ENCODE data around the gene KAT2B. TPM values are rescaled to one million over a fixed set of nuclear protein-coding genes. Genes with fewer than 3 reads are reported as not detected.

Gene KAT2B
- total and polyA plus RNA-seq, 2 of the 13 experiments (the other 11 are each of a cell fraction or from before 2014, with no cell fraction given), result 0.97 to 1.7 TPM

- WGBS (ENCODE audit: low lambda C conversion rate), result 73% methylated on average over 4 of the region's 4 CpGs
- in situ Hi-C loops (cut with HindIII; ENCODE audit: extremely low pct_ligation_motif_present, low pct_unique_long_range_greater_than_20kb), result no loop called here
- POLR2A ChIA-PET, result no interaction called here
- H3K9ac ChIP-seq (ENCODE audit: insufficient read depth, low read depth, low read length), result no peak overlapping the region
- FAIRE-seq (no peak), DNase-seq (ENCODE audit: low spot score) (no peak), ATAC-seq (no peak)
- H3K4me3 ChIP-seq (replicated peaks in 1 of 3; ENCODE audit: insufficient read depth in 1 of 3, low read depth in 2 of 3, low read length in 3 of 3), result no peak overlapping the region
- no peak overlapping the region for H2AFZ ChIP-seq (ENCODE audit: low read length)
- no peaks in the 10 kb centered on the region for H4K20me1 ChIP-seq (ENCODE audit: insufficient read depth, low read length)
- TF ChIP-seq SNRNP70 (IDR thresholded peaks at IDR 0.05; ENCODE audit: low read depth, low read length), result no peak
- TF ChIP-seq RBAK (CRISPR knock-in tag; IDR thresholded peaks at IDR 0.05), result no peak
- TF ChIP-seq, protein P1, sequence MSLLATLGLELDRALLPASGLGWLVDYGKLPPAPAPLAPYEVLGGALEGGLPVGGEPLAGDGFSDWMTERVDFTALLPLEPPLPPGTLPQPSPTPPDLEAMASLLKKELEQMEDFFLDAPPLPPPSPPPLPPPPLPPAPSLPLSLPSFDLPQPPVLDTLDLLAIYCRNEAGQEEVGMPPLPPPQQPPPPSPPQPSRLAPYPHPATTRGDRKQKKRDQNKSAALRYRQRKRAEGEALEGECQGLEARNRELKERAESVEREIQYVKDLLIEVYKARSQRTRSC (CRISPR knock-in tag; IDR thresholded peaks at IDR 0.05; ENCODE audit: low read depth), result no peak
- no peak for TF ChIP-seq ZNF570 (CRISPR knock-in tag; IDR thresholded peaks at IDR 0.05; ENCODE audit: borderline replicate concordance)
- no peaks in the 10 kb centered on the region for H3K27me3 ChIP-seq (ENCODE audit: control insufficient read depth in 1 of 2, insufficient read depth in 2 of 2, low read length in 2 of 2)
- no peak overlapping the region for H3K27ac ChIP-seq (ENCODE audit: extremely low read length, insufficient read depth, low read length)
- no peak overlapping the region for H3K4me2 ChIP-seq (ENCODE audit: low read depth, low read length)
- CTCF ChIA-PET (ENCODE audit: low intra/inter-chr PET ratio, low total read pairs), result no interaction called here
- no peaks in the 10 kb centered on the region for H3K79me2 ChIP-seq (ENCODE audit: insufficient read depth, low read length)
- intact Hi-C loops (cut with micrococcal nuclease; ENCODE audit: unreplicated experiment), result no loop called here
- no TSS peak for BruUV-seq (replicated peaks)
- no peaks in the 10 kb centered on the region for H3K36me3 ChIP-seq (replicated peaks in 1 of 2; ENCODE audit: control insufficient read depth in 1 of 2, insufficient read depth in 2 of 2, low read length in 2 of 2)
- no peaks in the 10 kb centered on the region for H3K9me3 ChIP-seq (ENCODE audit: low read length)
- H3K4me1 ChIP-seq (ENCODE audit: insufficient read depth, low read length), result no peaks in the 10 kb centered on the region
Measured at GRCh38 chr3:20027136-20027535, 13.1 kb upstream of the KAT2B start.

- H3K4me2 ChIP-seq (ENCODE audit: low read depth, low read length), result no peak overlapping the region
- in situ Hi-C loops (cut with HindIII; ENCODE audit: extremely low pct_ligation_motif_present, low pct_unique_long_range_greater_than_20kb), result no loop called here
- FAIRE-seq (no peak), DNase-seq (ENCODE audit: low spot score) (no peak), ATAC-seq (no peak)
- H3K9me3 ChIP-seq (ENCODE audit: low read length), result no peaks in the 10 kb centered on the region
- no TSS peak for BruUV-seq (replicated peaks)
- H3K36me3 ChIP-seq (replicated peaks in 1 of 2; ENCODE audit: control insufficient read depth in 1 of 2, insufficient read depth in 2 of 2, low read length in 2 of 2), result no peaks in the 10 kb centered on the region
- CTCF ChIA-PET (ENCODE audit: low intra/inter-chr PET ratio, low total read pairs), result no interaction called here
- H3K79me2 ChIP-seq (ENCODE audit: insufficient read depth, low read length), result no peaks in the 10 kb centered on the region
- no peaks in the 10 kb centered on the region for H3K27me3 ChIP-seq (ENCODE audit: control insufficient read depth in 1 of 2, insufficient read depth in 2 of 2, low read length in 2 of 2)
- H4K20me1 ChIP-seq (ENCODE audit: insufficient read depth, low read length), result no peaks in the 10 kb centered on the region
- TF ChIP-seq TCF7L2 (IDR thresholded peaks at IDR 0.05; ENCODE audit: low read depth, low read length) (no peak), TEAD2 (CRISPR knock-in tag; IDR thresholded peaks at IDR 0.05) (no peak), THAP8 (CRISPR knock-in tag; IDR thresholded peaks at IDR 0.05; ENCODE audit: borderline replicate concordance) (no peak), TCF12 (IDR thresholded peaks at IDR 0.05) (no peak), TCF12 (CRISPR knock-in tag; IDR thresholded peaks at IDR 0.05) (no peak), U2AF1 (optimal IDR thresholded peaks at IDR 0.05; ENCODE audit: low read depth, low read length) (no peak), KLF16 (CRISPR knock-in tag; IDR thresholded peaks at IDR 0.05) (no peak), ZNF44 (CRISPR knock-in tag; IDR thresholded peaks at IDR 0.05) (no peak)
- TF ChIP-seq, protein P2, sequence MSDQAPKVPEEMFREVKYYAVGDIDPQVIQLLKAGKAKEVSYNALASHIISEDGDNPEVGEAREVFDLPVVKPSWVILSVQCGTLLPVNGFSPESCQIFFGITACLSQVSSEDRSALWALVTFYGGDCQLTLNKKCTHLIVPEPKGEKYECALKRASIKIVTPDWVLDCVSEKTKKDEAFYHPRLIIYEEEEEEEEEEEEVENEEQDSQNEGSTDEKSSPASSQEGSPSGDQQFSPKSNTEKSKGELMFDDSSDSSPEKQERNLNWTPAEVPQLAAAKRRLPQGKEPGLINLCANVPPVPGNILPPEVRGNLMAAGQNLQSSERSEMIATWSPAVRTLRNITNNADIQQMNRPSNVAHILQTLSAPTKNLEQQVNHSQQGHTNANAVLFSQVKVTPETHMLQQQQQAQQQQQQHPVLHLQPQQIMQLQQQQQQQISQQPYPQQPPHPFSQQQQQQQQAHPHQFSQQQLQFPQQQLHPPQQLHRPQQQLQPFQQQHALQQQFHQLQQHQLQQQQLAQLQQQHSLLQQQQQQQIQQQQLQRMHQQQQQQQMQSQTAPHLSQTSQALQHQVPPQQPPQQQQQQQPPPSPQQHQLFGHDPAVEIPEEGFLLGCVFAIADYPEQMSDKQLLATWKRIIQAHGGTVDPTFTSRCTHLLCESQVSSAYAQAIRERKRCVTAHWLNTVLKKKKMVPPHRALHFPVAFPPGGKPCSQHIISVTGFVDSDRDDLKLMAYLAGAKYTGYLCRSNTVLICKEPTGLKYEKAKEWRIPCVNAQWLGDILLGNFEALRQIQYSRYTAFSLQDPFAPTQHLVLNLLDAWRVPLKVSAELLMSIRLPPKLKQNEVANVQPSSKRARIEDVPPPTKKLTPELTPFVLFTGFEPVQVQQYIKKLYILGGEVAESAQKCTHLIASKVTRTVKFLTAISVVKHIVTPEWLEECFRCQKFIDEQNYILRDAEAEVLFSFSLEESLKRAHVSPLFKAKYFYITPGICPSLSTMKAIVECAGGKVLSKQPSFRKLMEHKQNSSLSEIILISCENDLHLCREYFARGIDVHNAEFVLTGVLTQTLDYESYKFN (CRISPR knock-in tag; conservative IDR thresholded peaks at IDR 0.05), result no peak
- H3K9ac ChIP-seq (ENCODE audit: insufficient read depth, low read depth, low read length), result no peak overlapping the region
- H3K27ac ChIP-seq (ENCODE audit: extremely low read length, insufficient read depth, low read length), result no peak overlapping the region
- H3K4me1 ChIP-seq (ENCODE audit: insufficient read depth, low read length), result no peaks in the 10 kb centered on the region
- no peak overlapping the region for H2AFZ ChIP-seq (ENCODE audit: low read length)
- 70% methylated on average over 7 of the region's 7 CpGs for WGBS (ENCODE audit: low lambda C conversion rate)
- POLR2A ChIA-PET, result no interaction called here
- H3K4me3 ChIP-seq (replicated peaks in 1 of 3; ENCODE audit: insufficient read depth in 1 of 3, low read depth in 2 of 3, low read length in 3 of 3), result no peak overlapping the region
- intact Hi-C loops (cut with micrococcal nuclease; ENCODE audit: unreplicated experiment), result no loop called here
Measured at GRCh38 chr3:20028905-20029331, 11.3 kb upstream of the KAT2B start.
